GM18868 (cell line): ENCODE measurements around the gene TXNDC12.
"Not testable (repeated sequence)": the region's sequence is repeated elsewhere in the genome, so short reads cannot be mapped to it uniquely, and the experiment has no call there.

Experiments
- ATAC-seq: cut with Tn5 transposase; IDR thresholded peaks from one replicate; pipeline ENCODE4 v1.9.1; 2021; ENCODE audit warnings: mild to moderate bottlenecking, moderate library complexity; ENCODE audit not compliant: unreplicated experiment

The TXNDC12 gene

DNA sequence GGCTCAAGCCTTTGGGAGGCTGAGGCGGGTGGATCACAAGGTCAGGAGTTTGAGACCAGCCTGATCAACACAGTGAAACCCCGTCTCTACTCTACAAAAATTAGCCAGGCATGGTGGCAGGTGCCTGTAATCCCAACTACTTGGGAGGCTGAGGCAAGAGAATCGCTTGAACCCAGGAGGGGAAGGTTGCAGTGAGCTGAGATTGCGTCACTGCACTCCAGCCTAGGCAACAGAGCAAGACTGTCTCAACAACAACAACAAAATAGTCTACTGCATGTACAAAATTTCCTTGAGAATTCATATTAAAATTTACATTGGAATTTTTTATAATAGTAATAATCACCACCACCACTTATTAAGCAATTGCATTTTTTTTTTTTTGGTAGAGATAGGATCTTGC lies 5.7 kb downstream of the TXNDC12 start:
- not testable (repeated sequence) for ATAC-seq

GRCh38 chr1:52045666-52046195 lies 9.3 kb downstream of the TXNDC12 start:
- ATAC-seq: not testable (repeated sequence)

GRCh38 chr1:52045236-52045635 lies 9.8 kb downstream of the TXNDC12 start:
- ATAC-seq: no peak

DNA sequence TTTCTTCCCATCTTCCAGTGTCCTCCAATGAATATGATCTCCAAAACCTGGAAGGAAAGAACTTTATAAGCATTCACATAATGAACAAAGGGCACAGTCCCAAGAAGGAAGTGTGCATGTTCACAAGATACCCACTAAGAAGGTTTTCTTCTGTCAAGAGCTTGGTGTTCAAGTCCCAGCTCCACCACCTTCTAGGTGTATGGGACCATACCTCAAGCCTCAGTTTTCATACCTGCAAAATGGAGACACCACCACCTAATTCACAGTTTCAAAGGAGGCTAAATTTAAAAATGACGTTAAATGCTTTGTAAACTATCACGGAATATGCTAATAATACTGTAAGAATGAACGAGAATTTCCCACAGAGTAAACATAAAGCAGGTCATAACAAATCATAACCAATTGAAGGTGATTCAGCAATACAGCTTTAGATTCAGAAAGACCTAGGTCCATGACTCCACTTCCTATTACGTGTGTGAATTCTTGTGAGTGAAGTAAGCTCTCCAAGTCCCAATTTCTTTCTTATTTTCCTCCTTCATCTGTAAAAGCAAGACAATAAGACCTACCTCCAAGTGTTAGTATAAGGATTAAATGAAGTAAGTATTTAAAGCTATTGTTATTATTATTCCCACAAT lies 13.3 kb downstream of the TXNDC12 start:
- no peak for ATAC-seq

DNA sequence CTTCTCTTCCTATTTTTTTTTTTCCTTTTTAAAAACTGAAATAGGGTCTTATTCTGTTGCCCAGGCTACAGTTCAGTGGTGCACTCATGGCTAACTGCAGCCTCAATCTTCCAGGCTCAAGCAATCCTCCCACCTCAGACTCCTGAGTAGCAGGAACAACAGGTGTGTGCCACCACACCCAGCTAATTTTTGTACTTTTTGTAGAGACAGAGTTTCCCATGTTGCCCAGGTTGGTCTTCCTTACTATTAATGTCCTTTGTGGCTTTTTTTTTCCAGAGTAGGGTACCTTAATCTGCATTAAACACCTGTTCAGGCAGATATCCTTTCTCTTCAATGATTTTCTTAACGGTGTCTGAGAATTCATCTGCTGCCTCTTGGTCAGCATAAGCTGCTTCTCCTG lies 17.1 kb downstream of the TXNDC12 start:
- no peak for ATAC-seq

DNA sequence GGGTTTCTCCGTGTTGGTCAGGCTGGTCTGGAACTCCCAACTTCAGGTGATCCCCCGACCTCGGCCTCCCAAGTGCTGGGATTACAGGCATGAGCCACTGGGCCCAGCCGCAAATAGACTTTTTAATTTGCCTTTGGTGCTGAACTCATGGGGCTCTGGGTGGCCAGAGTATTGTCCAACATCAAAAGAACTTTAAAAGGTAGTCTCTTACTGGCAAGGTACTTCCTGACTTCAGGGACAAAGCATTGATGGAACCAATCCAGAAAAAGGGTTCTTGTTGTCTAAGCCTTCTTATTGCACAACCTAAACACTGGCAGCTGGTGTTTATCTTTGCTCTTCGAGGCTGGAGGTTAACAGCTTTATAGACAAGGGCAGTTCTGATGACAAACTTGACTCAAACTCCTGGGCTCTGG lies 17.6 kb downstream of the TXNDC12 start:
- ATAC-seq: no peak

DNA sequence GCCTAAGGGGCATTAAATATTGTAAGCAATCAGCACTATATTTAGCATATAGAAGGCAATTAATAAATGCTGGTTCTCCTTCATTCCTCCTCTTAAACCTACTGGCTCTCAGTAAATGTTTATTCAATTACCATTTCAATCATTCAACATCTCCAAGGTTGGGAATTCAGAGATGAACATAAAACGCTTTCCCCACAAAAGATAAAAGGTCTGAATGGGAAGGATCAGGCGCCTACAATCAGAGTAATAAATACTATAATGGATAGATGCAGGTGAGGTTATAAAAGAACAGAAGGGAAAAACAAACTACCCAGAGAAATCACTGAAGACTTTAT lies 21.0 kb downstream of the TXNDC12 start:
- ATAC-seq: no peak

DNA sequence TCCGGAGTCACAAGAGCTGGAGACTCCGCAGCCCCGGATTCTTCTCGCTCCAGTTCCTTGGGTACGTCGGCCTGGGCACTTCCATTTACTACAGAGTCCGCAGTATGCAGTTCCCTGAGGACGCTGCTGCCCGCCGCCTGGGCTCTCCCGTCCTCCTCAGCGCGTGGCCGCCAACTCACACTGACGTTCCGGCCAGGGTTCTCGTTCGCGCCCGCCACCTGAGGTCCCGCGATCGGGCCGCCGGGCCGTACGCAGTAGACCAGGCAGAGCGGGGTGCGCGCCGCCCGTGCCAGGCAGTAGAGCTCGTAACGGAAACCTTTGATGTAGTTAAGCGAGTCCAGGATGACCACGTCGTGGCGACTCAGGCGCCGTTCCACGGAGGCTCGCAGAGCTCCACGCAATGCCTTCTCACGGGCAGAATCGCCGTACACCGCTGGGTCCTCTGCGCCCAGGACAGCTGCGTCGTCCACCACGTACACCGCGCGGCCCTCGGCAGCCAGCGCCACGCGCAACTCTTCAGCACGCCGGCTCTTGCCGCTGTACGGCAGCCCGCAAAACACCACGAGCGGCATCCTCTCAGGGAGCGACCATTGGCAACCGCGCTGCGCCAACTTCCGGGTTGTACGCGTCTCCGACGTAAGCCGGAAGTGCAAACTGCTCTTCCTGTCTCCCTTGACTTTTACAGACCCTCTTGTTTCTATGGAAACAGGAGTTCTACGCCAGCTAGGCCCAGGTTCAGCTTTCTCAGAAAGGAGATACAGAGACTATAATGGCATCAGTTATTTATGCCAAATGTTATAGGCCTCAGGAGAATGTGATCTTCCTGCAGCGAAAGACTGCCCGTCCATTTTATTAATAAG lies 21.6 kb downstream of the TXNDC12 start, which contains the start of gene KTI12:
KTI12 (minus strand) TSS at position 621 of the 860 bp plus-strand sequence; CDS start at position 572, 49 bp downstream.
- ATAC-seq: peak; percentile 87

DNA sequence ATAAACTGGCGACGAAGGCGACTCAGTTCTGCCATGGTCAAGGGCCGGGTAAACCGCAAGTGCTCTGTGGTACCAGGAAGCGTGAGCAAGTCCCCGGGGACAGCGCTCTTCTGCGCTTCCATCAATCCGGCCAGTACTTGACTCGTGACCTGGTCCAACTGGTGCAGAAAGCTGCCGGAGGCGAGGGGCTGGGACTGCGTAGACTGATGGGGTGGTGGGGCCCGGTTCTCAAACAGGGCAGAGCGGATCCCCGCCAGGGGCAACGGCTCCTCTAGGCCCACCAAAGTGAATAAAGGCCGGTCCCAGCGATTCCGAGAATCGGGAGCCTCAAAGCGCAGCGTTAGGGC lies 22.2 kb downstream of the TXNDC12 start:
- ATAC-seq: no peak

GRCh38 chr1:52032124-52032784 lies 22.7 kb downstream of the TXNDC12 start:
- no peak for ATAC-seq

- not testable (repeated sequence) for ATAC-seq
Measured at GRCh38 chr1:52028839-52029238, 26.2 kb downstream of the TXNDC12 start.

DNA sequence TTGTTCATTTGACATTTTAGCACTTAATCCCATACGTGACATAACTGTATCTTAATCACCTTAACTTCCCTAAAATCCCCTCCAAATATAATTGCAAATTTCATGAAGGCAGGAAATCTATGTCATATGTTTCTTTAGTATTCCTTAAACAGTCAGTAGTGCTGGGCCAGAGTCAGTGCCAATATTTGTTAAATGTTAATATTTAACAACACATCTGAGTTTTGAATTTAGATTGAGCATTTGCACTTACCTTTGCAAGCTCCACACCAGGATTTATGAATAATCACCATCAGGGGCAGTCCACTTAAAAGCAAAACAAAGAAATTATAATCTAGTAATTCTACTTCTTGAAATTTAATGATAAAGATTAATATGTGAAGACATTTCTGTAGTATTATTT lies 26.7 kb downstream of the TXNDC12 start:
- ATAC-seq: no peak

- ATAC-seq: no peak
Measured at GRCh38 chr1:52026278-52026677, 28.7 kb downstream of the TXNDC12 start.

DNA sequence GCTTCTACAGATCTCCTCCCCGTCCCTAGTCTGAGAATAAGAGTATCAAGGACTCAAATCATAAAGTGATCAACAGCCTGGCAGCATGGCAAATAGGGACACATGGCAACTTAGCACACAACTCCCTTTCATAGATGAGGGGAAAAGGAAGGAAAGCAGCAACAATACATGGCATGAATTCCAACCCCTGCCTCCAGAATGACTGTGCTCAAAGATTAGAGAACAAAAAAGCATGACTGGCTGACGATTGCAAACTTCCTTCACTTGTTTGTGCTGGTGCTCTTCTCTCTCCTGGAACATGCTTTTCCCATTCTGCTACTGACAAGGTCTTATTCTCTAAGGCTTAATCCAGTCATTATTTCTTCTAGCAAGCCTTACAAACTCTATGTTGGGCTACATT lies 32.9 kb downstream of the TXNDC12 start:
- no peak for ATAC-seq

DNA sequence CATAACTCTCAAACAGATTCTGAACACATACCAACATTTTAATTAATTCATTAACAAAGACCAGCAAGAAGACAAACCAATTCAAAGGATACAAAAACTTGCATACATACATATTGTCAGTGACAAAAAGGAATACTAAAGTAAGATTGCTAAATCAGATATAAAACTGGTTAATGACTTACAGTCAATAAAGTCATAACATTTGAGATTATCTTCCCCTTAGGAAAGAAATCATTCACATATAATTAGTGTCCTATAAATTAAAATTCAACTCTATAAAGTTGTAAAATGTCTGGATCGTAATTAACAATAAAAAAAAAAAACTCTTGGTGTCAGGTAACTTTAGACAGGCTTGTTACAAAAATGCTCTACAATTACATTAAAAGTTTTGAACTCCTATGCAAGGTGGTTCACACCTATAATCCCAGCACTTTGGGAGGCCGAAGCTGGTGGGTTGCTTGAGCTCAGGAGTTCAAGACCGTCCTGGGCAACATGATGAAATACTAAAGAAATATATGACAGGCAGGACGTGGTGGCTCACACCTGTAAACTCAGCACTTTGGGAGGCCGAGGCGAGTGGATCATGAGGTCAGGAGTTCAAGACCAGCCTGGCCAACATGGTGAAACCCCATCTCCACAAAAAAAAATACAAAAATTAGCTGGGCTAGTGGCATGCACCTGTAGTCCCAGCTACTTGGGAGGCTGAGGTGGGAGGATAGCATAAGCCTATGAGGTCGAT lies 46.8 kb downstream of the TXNDC12 start:
- ATAC-seq: no peak

- no peak for ATAC-seq
Measured at GRCh38 chr1:52007215-52008002, 47.6 kb downstream of the TXNDC12 start.

DNA sequence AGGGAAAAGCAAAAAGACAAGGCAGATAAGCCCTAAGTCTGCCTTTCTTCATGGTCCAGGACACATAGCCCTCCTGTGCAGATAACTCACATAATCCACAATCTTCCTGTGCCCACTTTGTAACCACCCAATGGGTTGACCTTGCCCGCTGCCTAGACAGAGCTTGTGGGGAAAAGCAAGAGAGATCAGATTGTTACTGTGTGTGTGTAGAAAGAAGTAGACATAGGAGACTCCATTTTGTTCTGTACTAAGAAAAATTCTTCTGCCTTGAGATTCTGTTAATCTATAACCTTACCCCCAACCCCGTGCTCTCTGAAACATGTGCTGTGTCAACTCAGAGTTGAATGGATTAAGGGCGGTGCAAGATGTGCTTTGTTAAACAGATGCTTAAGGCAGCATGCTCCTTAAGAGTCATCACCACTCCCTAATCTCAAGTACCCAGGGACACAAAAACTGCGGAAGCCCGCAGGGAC lies 48.9 kb downstream of the TXNDC12 start:
- not testable (repeated sequence) for ATAC-seq

DNA sequence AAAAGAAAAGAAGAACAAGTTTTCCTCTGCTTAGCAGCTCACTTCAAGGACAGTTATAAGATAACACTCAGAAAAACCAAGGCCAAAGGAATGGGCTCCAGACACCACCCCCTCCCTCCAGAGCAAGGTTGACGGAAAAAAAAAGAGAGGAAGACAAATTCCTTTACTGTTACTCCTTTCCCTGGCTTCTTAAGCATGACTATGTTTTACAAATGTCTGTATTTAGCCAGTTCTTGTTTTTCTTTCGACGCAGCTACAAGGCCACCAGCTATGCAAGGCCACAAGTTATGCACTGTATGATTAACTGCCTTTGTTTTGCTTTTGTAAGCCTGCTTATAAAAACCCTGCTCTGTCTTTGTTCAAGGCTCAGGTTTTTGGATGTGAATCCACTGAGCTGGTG lies 49.4 kb downstream of the TXNDC12 start:
- ATAC-seq: not testable (repeated sequence)

DNA sequence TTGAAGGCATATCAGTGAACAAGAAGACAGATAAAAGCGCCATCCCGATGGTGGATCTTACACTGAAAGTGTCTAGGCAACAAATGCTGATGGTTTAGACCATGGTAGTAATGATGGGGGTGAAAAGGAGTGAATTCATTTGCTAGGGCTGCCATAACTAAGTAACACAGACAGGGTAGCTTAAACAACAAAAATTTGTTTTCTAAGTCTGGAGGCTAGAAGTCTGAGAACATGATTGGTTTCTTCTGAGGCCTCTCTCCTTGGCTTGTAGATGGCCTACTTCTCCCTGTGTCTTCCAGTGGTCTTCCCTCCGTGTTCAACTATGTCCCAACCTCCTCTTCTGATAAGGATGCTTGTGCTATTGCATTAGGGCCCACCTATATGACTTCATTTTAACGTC lies 51.1 kb downstream of the TXNDC12 start:
- no peak for ATAC-seq
